Spleen (tissue), 11 donors: ENCODE results near the gene GREB1L. TPM values are rescaled to one million over a fixed set of nuclear protein-coding genes. Genes with fewer than 3 reads are reported as not detected.

ENCODE experiments used
- DNase-seq: peaks from one replicate; pipeline ENCODE4 v3.0.0-alpha.2; 2020
- H3K27ac ChIP-seq, 8 donors: fragments of 200-600 bp; sonication (generic) in 7 of 8; 1 replicate in 4 of 8; 2 replicates in 4 of 8; pipeline versions ENCODE4 v1.5.0 to v1.8.0; 2016 to 2021; ENCODE audit warnings: inconsistent platforms in 4 of 8, mild to moderate bottlenecking in 4 of 8, moderate library complexity in 1 of 8
- H3K27me3 ChIP-seq, 7 donors: fragments of 200-600 bp; sonication (generic) in 6 of 7; replicated peaks in 1 of 7; 1 replicate in 4 of 7; 2 replicates in 3 of 7; pipeline versions ENCODE4 v1.5.0 to v1.8.0; 2016 to 2021; ENCODE audit warnings: inconsistent platforms in 3 of 7, mild to moderate bottlenecking in 1 of 7
- H3K36me3 ChIP-seq, 6 donors: fragments of 200-600 bp; sonication (generic) in 5 of 6; 1 replicate in 4 of 6; 2 replicates in 2 of 6; pipeline versions ENCODE4 v1.5.0 to v1.8.0; 2016 to 2021; ENCODE audit warnings: inconsistent platforms in 2 of 6
- H3K4me1 ChIP-seq, 6 donors: fragments of 200-600 bp; sonication (generic) in 5 of 6; 1 replicate in 3 of 6; 2 replicates in 3 of 6; pipeline versions ENCODE4 v1.5.0 to v1.8.0; 2016 to 2021; ENCODE audit warnings: inconsistent platforms in 3 of 6
- H3K4me3 ChIP-seq, 8 donors: fragments of 200-600 bp; sonication (generic) in 7 of 8; 1 replicate in 4 of 8; 2 replicates in 4 of 8; pipeline versions ENCODE4 v1.5.0 to v1.8.0; 2016 to 2021; ENCODE audit warnings: inconsistent platforms in 4 of 8, mild to moderate bottlenecking in 4 of 8, moderate library complexity in 2 of 8
- H3K9me3 ChIP-seq, 8 donors: fragments of 200-600 bp; sonication (generic) in 7 of 8; 1 replicate in 4 of 8; 2 replicates in 4 of 8; pipeline versions ENCODE4 v1.5.0 to v1.8.0; 2016 to 2021; ENCODE audit warnings: inconsistent platforms in 4 of 8
- CTCF ChIP-seq, 11 experiments: fragments of 200-600 bp in 7 of 11; fragments of 450-650 bp in 4 of 11; sonication (generic) in 4 of 11; IDR thresholded peaks in 8 of 11; conservative IDR thresholded peaks in 3 of 11; 1 replicate in 7 of 11; 2 replicates in 4 of 11; pipeline versions ENCODE4 v1.4.0 to v1.8.0; 2016 to 2021; ENCODE audit warnings: antibody characterized with exemption in 11 of 11, inconsistent platforms in 4 of 11, mild to moderate bottlenecking in 1 of 11
- POLR2A ChIP-seq, 3 donors: fragments of 450-650 bp; IDR thresholded peaks; one replicate each; pipeline ENCODE4 v1.5.1; 2017; ENCODE audit warnings: antibody characterized with exemption in 3 of 3, mild to moderate bottlenecking in 1 of 3
- POLR2AphosphoS5 ChIP-seq, 3 donors: sonication (generic); formaldehyde crosslinking; IDR thresholded peaks; one replicate each; pipeline ENCODE4 v1.5.1; 2017; ENCODE audit warnings: antibody characterized with exemption in 3 of 3
- WGBS, 5 donors: extraction: QIAGEN DNeasy Blood & Tissue Kit in 3 of 5; methylation state at CpG; one replicate each; pipeline versions ENCODE4 v1.1.5 to v1.1.7; 2013 to 2018; 5-methylcytosine and 5-hydroxymethylcytosine counted together
- intact Hi-C: fragments of 100-400 bp; cut with DNase I; formaldehyde crosslinking; loops from one replicate; pipeline ENCODE4 v1.15.0; 2023; ENCODE audit warnings: low total_unique reads
- polyA plus RNA-seq, 3 donors: library from polyadenylated mRNA; stranded (reverse); fragments of 200-250 nt; gene quantifications; one replicate each; pipeline ENCODE4 v1.2.1, GENCODE V29; 2013
- total RNA-seq, 7 donors: library from RNA; depleted of rRNA in 3 of 7; stranded (reverse); fragments of >200 nt in 3 of 7; fragmentation: NEBNext Ultra II Directional in 4 of 7; extraction: Animal tissue kit (Norgen Biotek cat#: 25700) in 4 of 7; gene quantifications; one replicate each; pipeline versions ENCODE4 v1.1.0 to v1.2.1, GENCODE V29; 2016 to 2021
- donor health status: healthy with polysubstance abuse.
- donor health status: DM: no; HTN: no; CAD: no; lungs with moderate emphysema.
- donor health status: DM: no; HTN: no; CAD: no.
- donor health status: Bipolar disorder and iron deficiency.
- donor health status: healthy.
- donor health status: DM: no; HTN: no; CAD: no.
- donor health status: DM: yes; HTN: yes; CAD: no.

Gene GREB1L
- total and polyA plus RNA-seq, 10 donors: under 0.01 to 0.79 (median 0.57) TPM

- intact Hi-C loops: loop anchor here (5.0 kb wide), 1 partner anchor 761 kb away; no protein-coding TSS in a partner anchor
- WGBS, 5 donors: 76 to 88% (median 78%) methylated on average over 1 of the region's 1 CpG
- Histone ChIP-seq H3K9me3 (no peaks in the 10 kb centered on the region), H3K27me3 (peaks cover 0 to 27% (median 0%) of the 10 kb centered on the region in 7 donors), H3K4me3 (no peak overlapping the region), H3K4me1 (peaks cover 0 to 3% (median 0%) of the 10 kb centered on the region in 6 donors), H3K27ac (no peak overlapping the region), H3K36me3 (no peaks in the 10 kb centered on the region)
- no peak for DNase-seq
- TF ChIP-seq CTCF (IDR thresholded peaks at IDR 0.05 in 8 of 11, conservative IDR thresholded peaks at IDR 0.05 in 3 of 11) (no peak), POLR2AphosphoS5 (IDR thresholded peaks at IDR 0.05) (no peak), POLR2A (IDR thresholded peaks at IDR 0.05) (no peak)
Measured at GRCh38 chr18:21196426-21196825, 45.6 kb upstream of the GREB1L start.

DNA sequence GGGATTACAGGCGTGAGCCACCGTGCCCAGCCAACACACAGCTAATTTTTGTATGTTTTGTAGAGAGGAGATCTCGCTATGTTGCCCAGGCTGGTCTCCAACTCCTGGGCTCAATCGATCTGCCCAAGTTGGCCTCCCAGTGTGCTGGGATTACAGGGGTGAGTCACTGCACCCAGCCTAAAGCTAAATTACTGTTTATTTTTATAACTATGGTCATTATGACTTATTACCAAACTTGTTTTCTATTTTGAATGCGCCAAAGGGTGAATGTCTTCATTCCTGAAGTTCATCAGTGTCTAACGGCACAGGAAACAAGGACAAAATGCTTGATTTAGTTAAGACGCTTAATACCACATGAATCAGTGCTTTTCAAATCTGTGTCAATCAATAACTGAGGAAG is 38.9 kb upstream of the GREB1L start:
- intact Hi-C loops: no loop called here
- H3K4me1 ChIP-seq: no peaks in the 10 kb centered on the region
- no peak for TF ChIP-seq POLR2AphosphoS5 (IDR thresholded peaks at IDR 0.05)
- TF ChIP-seq CTCF (IDR thresholded peaks at IDR 0.05 in 8 of 11, conservative IDR thresholded peaks at IDR 0.05 in 3 of 11): no peak
- TF ChIP-seq POLR2A (IDR thresholded peaks at IDR 0.05): no peak

GRCh38 chr18:21203542-21204241 is 38.3 kb upstream of the GREB1L start:
- no peak for TF ChIP-seq POLR2A (IDR thresholded peaks at IDR 0.05)
- no peaks in the 10 kb centered on the region for H3K4me1 ChIP-seq
- DNase-seq: no peak
- H3K27ac ChIP-seq: no peak overlapping the region
- intact Hi-C loops: no loop called here
- peaks cover 0 to 7% (median 0%) of the 10 kb centered on the region in 7 donors for H3K27me3 ChIP-seq
- no peak overlapping the region for H3K4me3 ChIP-seq
- no peaks in the 10 kb centered on the region for H3K36me3 ChIP-seq
- no peaks in the 10 kb centered on the region for H3K9me3 ChIP-seq
- 91 to 97% (median 93%) methylated on average over 11 of the region's 11 CpGs for WGBS, 5 donors

More for the DNA sequence above, 38.9 kb upstream of the GREB1L start:
- no peak for DNase-seq
- Histone ChIP-seq H3K27ac (no peak overlapping the region), H3K9me3 (no peaks in the 10 kb centered on the region), H3K36me3 (no peaks in the 10 kb centered on the region), H3K27me3 (peaks cover 0 to 10% (median 0%) of the 10 kb centered on the region in 7 donors), H3K4me3 (no peak overlapping the region)
- 92 to 98% (median 94%) methylated on average over 7 of the region's 7 CpGs for WGBS, 5 donors

DNA sequence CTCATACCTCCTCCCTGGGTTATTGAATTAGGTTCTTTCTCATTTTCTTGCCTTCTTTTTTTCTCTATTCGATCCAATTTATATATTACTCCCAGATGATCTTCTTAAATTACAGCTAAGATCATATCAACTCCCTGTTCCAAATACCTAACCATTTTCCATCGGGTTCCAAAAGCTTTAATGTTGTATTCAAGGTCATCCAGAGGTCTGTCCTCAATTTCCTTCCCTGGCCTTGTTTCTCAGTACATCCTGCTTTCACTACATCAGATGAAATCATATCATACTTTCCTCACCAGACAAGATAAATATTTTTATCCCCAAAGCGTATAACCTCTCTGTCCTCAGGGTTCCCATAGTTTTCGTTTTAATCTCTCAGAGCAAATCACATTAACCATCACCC is 36.3 kb upstream of the GREB1L start:
- H3K9me3 ChIP-seq: no peaks in the 10 kb centered on the region
- intact Hi-C loops: no loop called here
- H3K36me3 ChIP-seq: no peaks in the 10 kb centered on the region
- 64 to 80% (median 77%) methylated on average over 4 of the region's 4 CpGs for WGBS, 5 donors
- H3K4me1 ChIP-seq: no peaks in the 10 kb centered on the region
- no peak overlapping the region for H3K4me3 ChIP-seq
- no peak overlapping the region for H3K27ac ChIP-seq
- TF ChIP-seq CTCF (IDR thresholded peaks at IDR 0.05 in 8 of 11, conservative IDR thresholded peaks at IDR 0.05 in 3 of 11) (no peak), POLR2A (IDR thresholded peaks at IDR 0.05) (no peak), POLR2AphosphoS5 (IDR thresholded peaks at IDR 0.05) (no peak)
- peaks cover 0 to under 1% (median 0%) of the 10 kb centered on the region in 7 donors for H3K27me3 ChIP-seq
- DNase-seq: no peak
